EH (cell line): ENCODE results near the gene PDE11A.

ENCODE experiments used
- DNase-seq: peaks from one replicate; pipeline ENCODE4 v3.0.0-alpha.2; 2015; ENCODE audit warnings: low read depth

The PDE11A gene

DNA sequence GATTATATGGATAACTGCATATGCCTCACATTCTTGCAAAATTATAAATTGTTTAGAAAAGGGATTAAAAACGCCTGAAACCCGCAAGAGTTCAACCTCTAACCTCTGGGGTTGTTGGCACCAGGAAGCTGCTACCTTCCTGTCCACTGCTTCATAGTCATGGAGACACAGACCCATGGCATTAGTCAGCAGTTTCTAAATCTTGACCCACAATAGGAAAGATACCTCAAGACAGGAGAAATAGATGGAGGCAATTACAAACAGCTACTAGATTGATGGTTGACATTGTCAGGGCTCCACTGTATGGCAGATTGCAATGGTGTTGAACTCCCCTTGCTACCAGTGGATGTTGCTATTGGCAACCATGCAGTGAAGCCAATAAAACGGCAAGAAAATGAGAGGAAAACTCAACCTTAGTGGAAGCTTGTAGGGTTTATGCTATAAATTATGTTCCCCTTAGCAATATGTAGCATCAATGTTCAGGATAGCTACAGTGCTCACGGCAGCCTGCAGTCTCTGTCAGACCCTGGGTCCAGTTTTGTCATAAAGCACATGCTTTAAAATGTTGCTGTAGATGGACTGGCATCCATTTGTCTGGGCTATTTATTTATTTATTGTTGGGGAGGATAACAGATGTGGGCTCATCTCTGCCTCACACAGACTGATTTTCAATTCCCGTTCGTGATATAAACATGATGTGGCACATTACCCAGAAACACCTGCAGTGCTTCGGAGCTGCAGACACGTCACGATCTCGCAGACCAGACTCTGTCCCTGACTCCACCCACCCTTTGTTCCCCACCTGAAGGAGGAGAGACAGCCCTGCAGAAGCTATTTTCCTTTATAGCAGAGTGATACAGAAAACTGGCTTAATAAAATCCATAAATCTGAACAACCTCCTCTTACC, 446.6 kb downstream of the PDE11A start:
- no peak for DNase-seq

DNA sequence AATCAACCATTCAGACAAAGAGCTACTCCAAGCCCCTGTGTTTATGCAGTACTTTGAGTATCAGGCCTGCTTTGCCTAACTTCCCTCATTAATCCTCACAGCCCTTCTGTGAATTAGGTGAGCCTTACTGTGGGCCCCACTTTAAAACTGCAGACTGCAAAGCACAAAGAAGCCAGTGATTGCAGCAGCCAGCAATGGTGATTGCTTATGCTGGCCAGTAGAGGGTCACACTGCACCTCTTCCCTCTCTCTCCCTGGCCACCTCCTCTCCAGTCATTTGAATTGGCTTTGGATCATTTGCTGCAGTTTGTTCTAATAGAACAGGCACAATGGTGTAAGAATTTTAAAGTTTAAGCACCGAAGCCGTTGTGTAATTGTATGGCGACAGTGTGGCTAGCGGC, 450.1 kb downstream of the PDE11A start:
- peak; percentile 41 for DNase-seq

DNA sequence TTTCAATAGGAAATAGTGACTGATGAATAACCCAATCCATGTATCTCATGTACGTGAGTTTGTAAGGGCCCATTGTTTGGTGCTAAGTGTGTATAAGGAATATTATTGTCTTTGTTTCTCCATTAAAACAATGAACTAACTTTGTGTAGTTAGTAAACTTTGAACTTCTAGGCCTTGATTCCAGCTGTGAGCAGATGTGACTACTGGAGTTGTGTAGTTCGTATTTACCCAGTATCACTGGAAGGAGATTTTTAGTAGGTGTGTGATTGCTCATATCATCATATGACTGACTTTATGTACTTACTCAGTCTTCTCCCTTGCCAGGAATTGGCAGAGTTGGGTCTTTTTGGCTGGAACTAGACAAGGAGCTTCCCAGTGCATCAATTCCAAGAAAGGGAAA, 452.6 kb downstream of the PDE11A start:
- no peak for DNase-seq

DNA sequence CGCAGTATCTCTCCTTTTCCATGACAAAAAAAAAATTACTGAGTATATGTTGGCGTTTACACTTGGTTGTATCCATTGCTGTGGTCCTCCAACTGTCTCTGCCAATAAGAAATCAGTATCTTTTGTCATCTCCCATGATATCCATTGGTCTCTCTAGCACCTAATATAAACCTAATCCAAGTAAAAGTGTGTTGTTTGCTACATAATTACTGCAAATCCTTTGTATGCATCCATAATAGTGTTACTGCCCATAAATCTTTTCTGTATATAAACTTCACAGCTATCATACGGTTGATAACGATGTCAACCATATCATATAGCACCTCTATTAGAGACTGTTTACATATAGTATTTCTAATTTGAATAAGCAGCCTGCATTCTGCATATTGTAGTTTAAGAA, 453.1 kb downstream of the PDE11A start:
- no peak for DNase-seq

DNA sequence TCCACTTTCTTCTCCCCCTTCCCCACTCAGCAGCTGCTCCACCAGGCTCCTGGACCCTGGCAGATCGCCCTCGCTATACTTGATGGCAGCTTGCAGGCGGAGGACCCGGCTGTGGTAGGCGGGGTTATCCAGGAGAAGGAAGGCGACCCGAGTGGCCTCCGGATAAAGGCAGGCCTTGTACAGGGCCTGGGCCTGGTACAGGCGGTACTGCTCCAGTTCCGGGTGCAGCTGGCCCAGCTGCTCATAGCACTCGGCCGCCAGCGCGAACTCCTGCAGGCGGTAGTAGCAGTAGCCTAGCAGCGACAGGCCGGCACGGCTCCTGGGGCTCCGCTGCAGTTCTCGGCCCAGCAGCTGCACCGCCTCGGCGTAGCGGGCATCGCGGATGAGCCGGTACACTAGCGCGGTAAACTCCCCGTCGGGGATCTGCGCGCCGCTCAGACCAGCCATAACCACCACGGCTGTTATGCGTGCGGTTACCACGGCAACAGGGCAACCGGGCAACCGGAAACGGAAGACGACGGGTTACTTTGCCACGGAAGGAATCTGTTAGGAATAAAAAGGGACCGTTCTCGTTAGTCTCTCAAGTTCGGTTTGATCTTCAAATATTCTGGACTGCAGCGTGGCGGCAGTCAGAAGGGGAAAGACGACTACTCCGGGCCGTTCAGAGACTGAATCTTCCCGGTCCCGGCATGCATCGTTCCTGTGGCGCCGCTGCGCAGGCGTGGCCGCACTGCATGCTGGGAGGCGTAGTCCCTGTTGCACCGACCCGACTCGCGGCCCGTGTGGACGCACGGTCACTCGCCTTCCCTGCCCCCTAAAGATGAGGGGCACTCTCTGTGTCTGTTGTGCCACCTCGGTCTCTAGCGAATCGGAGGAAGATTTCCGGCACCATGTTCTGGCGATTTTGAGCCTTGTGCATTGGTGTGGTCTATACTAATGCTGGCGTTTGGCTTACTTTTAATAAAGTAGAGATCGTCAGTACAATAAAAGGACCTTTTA, 454.0 kb downstream of the PDE11A start:
- DNase-seq: peak; percentile 89

GRCh38 chr2:177617849-177618248, 454.7 kb downstream of the PDE11A start:
- DNase-seq: no peak

GRCh38 chr2:177616731-177617130, 455.8 kb downstream of the PDE11A start:
- DNase-seq: no peak

DNA sequence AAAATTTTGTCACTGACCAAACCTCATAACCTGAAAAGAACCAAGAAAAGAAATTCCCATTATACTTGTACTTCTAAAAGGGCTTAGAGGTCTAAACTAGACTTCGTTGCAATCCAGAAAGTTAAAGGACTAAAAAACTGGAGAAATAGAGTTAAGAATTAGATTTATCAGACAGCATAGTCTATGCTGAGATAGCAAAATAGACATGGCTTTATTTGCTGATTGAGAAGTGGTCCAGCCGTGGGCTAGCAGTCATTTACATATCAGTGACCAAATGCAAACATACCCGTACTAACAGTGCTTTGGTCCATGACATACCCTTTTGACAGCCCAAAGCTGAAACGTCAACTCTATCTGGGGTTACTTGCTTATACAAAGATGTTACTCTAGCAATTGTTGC, 456.5 kb downstream of the PDE11A start:
- DNase-seq: no peak

GRCh38 chr2:177612659-177613058, 459.9 kb downstream of the PDE11A start:
- DNase-seq: no peak

DNA sequence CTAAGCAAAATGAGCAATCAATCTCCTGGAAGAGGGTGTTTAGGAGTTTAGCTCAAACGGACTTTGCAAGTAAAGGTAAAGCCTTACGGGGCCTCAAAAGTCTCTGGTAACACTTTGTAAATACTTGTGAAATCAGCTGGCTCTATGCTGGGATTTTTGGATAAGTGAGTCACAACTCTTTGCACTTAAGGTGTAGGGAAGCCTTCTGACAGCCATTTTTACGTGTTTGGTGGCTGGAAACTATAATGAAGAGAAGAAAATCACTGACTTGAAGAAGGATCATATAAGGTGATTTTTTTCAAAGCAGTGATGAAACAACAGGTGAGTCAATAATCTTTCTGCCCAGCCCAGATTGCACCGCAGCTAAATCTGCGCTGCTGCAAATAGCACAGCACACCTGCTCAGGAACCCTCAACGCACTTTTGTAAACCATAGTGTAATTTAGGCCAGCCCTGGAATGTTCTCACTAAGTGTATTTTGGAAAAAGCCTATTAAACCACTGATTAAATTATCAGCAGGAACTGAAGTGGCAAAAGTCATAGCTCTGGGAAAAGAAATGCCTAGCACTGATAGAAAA, 461.2 kb downstream of the PDE11A start:
- DNase-seq: no peak

DNA sequence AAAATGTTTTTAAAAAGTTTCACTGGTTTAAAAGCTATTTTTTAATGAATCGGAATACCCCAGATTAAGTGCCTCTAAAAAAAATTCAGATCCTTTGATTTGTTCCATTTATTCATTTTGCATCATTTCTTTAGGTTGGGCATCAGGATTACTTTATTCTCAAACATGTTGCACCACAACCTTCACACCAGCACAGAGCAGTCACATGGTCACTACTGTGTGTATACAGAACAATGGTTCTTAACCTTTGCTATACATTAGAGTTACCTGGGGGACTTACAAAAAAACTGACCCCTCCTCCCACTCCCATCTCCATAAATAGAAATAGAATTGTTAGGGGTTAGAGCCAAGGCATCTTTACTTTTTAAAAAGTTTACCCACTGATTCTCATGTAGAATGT, 461.8 kb downstream of the PDE11A start:
- no peak for DNase-seq

DNA sequence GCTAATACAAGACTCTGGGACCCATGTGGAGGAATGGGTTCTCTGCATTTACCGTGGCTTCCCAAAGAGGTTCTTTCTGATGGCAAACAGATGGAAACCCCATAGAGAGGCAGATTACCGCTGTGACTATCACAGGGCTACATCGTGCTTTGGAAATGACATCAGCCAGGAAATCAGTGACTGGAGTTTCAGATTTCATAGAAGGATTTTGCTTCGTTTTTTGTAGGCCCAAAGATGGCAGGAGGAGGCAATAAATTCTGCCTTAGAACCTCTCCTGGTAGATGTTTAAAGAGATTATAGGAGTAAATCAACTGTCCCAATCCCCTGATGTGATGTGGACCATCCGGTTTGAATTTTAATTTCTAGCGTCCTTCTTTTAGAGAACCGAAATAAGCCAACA, 465.9 kb downstream of the PDE11A start:
- DNase-seq: peak; percentile 68

DNA sequence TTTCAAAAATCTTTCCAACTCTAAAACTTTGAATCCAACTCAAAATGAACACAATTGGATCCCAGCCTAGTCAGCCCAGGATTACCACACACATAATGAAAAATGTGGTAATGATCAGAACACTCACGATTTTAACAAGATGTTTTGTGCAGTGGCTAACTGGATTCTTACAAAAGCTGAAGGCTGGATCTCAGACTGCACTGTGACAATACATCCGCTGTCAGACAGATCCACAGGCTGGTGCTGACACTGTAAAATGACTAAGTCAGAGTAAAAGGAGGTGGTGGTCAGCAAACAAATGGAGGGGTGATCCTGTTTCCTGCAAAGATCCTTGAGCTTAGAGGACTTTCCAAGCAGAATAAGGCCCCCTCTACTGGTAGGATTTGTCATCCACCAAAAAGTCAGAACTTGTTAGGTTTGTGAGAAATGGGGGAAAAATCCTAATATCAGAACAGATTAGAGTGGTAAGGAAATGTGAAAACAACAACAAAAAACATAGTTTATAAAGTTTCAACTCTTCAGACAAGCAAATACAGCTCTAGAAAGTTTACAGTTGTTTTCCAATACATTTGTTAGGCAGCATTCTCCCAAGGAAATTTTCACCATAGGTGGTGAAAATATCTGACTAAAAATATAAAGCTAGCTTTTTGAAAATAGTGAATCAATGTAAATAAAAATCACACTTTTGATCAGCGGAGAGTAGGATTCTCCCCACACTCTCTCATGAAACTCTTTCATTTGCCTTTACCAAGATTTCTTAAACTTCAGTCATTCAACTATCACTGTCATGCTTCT, 468.1 kb downstream of the PDE11A start:
- peak; percentile 69 for DNase-seq

GRCh38 chr2:177603768-177604167, 468.8 kb downstream of the PDE11A start:
- DNase-seq: no peak

- no peak for DNase-seq
Measured at GRCh38 chr2:177603181-177603580, 469.4 kb downstream of the PDE11A start.

- no peak for DNase-seq
Measured at GRCh38 chr2:177602611-177603164, 469.9 kb downstream of the PDE11A start.

DNA sequence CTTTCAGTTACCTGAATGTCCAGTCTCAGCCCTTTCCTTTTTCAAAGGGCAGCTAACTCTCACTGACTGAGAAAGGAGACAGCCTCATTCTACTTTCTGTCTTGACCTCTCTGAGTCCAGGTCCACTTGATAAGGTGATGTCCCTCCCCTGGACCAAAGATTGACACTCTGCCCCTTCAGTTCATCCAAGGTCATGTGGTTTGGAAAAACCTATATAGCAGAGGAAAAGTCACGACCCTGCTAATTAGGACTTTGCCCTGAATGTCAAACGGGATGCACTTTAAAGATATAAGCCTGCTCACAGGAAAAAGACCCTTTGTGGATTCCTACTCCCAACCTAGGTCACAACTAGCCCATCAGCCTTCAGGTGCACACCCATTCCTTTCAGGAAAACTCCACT, 471.7 kb downstream of the PDE11A start:
- DNase-seq: no peak

DNA sequence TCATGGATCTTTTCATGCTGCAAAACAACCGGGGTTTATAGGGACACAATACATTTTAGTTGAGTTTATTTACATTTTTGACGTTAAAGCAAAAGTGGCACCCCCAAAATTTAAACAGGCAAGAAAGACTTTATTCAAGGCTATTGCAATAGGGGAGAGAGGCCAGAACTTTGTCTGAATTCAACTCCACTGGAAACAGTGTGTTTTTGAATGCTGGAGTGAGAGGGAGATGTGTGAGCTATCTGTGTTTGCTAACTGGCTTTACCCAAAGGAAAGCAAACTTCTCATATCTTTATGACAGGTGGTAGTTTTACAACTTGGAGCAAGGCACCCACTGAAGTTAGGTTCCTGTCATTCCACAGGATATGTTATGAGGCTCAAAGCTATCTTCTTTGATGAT, 472.6 kb downstream of the PDE11A start:
- no peak for DNase-seq

GRCh38 chr2:177599139-177599688, 473.4 kb downstream of the PDE11A start:
- no peak for DNase-seq

GRCh38 chr2:177598326-177599138, 474.0 kb downstream of the PDE11A start:
- DNase-seq: peak; percentile 27
